Stimulated activated effector memory CD8-positive, alpha-beta T cell treated with anti-CD3 and anti-CD28 coated beads, Interleukin-12 subunit alpha, Interleukin-12 subunit beta, amount 100 ng/mL, for 72 hours (primary cell): ENCODE results near the gene BAG5.
A peak's percentile ranks its signal among the peaks of the same experiment; 100 is the strongest.
"Not testable (repeated sequence)": the region's sequence is repeated elsewhere in the genome, so short reads cannot be mapped to it uniquely, and the experiment has no call there.

ENCODE experiments used
- ATAC-seq: fragments of 150-1000 bp; cut with Tn5 transposase; 2 replicates; pipeline ENCODE4 v1.10.0; 2021
- DNase-seq, 2 donors: peaks; one replicate each; pipeline ENCODE4 v3.0.0; 2021 to 2022; ENCODE audit warnings: low spot score in 2 of 2
- H3K27ac Mint-ChIP-seq: one replicate; pipeline ENCODE4 v1.8.0; 2022; ENCODE audit warnings: mild to moderate bottlenecking, mixed read lengths
- H3K36me3 Mint-ChIP-seq: one replicate; pipeline ENCODE4 v1.8.0; 2022; ENCODE audit warnings: mild to moderate bottlenecking, mixed read lengths
- H3K4me1 Mint-ChIP-seq: one replicate; pipeline ENCODE4 v1.8.0; 2022; ENCODE audit warnings: mixed read lengths
- H3K4me3 Mint-ChIP-seq: one replicate; pipeline ENCODE4 v1.8.0; 2022; ENCODE audit warnings: mild to moderate bottlenecking, mixed read lengths
- H3K9me3 Mint-ChIP-seq: one replicate; pipeline ENCODE4 v1.8.0; 2022; ENCODE audit warnings: mixed read lengths

The BAG5 gene

DNA sequence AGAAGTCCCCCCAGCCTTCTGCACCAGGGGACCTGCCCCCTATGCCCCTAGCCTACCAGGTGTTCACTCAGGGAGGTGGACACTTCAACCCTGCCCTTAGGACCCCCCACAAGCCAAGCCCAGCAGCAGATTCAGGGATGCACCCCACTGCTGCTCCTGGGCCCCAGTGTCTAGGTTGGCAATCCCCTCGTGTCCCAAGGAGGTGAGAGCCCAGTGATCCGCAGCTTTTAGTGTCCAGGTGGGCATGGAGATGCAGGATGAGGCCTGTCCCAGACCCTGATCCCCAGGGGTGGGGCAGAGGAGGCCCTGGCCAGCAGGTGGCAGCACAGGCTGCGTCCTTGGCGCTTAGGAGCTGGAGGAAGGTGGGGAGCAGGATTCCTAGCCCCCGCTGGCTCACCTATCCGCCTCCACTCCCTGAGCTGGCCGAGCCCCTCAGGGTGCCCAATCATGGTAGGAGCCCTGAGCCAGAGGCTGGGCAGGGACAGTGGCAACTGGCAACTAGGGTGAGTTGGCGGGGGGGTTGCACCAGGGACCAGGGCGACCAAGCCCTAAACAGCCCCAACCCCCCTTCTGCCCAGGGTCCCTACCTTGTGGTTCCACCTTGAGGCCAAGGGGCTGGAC lies 43.9 kb downstream of the BAG5 start:
- DNase-seq = peak in 1 of 2 donors; percentile 80
- no peak overlapping the region for H3K27ac Mint-ChIP-seq
- ATAC-seq = peak; percentile 42
- peaks cover 10% of the 10 kb centered on the region for H3K4me1 Mint-ChIP-seq
- no peaks in the 10 kb centered on the region for H3K9me3 Mint-ChIP-seq
- peak overlapping the region; percentile 50 for H3K4me3 Mint-ChIP-seq
- peaks cover 7% of the 10 kb centered on the region for H3K36me3 Mint-ChIP-seq

DNA sequence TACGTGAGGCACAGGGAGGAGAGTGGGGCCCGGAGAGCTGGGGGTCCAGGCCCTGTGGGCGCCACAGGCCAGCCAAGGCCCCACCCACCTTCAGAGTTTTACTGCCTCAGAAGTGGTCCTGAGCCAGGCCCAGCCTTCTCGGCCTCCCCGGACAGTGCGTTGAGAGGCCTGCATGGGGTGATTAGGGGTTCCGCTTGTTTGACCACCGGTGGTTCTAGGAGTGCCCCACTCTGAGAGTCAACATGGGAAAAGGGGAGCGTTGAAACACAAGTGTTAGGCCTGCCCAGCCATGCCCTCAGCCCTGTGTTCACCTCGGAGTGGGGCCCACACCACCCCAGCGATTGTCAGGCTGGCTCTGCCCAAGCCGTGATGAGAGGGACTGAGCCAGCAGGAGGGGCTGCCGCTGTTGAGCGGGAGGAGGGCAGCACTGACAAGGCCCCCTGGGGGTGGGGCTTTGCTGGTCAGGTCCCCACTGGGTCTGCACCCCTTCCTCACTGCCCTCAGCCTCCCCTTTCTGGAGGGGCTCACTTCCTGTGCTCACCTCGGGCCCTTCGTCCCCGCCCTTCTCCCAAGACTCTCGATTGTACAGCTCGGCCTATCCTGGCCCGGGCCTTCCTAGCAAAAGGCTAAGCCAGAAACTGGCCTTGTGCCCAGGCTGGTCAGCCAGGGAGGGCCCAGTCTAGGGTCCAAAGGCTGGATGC lies 44.6 kb downstream of the BAG5 start:
- Mint-ChIP-seq H3K4me3 (no peak overlapping the region), H3K27ac (peak overlapping the region; percentile 52), H3K36me3 (peaks cover 7% of the 10 kb centered on the region), H3K4me1 (peaks cover 10% of the 10 kb centered on the region), H3K9me3 (no peaks in the 10 kb centered on the region)
- no peak for DNase-seq
- ATAC-seq = no peak

DNA sequence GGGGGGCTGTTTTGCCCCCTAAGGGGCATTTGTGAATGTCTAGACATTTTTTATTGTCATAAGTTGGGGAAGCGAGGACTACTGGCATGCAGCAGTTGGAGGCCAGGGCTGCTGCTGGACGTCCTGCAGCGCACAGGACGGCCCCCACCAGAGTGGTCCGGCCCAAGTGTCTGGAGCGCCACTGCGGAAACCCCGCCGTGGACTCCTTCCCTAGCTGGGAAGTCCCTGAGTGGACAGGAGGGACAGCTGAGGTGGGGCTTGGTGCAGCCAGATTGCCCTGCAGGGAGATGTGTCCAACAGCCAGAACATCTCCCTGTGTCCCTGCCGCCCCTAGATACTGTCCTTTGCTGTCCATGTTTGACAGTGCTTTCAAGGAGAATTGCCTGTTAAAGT lies 45.3 kb downstream of the BAG5 start:
- Mint-ChIP-seq H3K36me3 (peaks cover 13% of the 10 kb centered on the region), H3K4me3 (no peak overlapping the region), H3K9me3 (no peaks in the 10 kb centered on the region), H3K27ac (peak overlapping the region; percentile 52), H3K4me1 (peaks cover 14% of the 10 kb centered on the region)
- ATAC-seq (no peak), DNase-seq (no peak)

DNA sequence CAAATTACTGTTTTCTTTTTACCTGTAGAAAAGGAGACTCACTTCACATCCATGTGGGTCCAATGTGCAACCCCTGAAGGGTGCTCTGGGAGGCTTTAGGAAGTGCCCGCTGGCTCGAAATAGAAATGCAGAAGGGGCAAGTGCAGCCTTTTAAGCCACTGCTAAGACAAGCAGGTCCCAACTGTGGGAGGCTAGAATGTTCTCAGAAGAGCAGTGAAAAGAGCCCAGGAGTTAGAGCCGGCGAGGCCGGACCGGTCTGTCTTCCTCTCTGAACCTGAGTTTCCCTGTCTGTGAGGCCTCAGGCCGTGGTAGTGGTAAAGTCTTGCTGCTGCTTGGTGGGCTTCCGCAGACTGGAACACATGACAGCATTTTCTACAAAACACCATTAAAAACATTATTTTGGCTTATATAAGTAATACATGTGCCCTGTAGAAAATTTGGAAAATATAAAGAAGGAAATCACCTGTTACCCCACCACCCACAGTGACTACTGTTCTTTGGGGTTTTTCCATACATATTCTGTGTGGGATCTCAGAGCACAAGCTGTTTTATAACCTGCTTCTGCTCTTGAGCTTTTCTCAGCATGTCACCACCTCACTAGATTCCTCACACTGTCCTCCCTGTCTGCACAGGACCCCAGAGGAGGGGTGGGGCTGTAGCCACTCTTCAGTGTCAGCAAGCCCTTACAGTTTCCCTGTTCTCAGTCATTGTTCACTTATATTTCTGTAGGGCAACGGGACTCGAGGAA lies 45.9 kb downstream of the BAG5 start:
- Mint-ChIP-seq H3K27ac (peak overlapping the region; percentile 52), H3K4me3 (no peak overlapping the region), H3K4me1 (peaks cover 14% of the 10 kb centered on the region), H3K36me3 (peaks cover 17% of the 10 kb centered on the region), H3K9me3 (no peaks in the 10 kb centered on the region)
- ATAC-seq (no peak), DNase-seq (no peak)

DNA sequence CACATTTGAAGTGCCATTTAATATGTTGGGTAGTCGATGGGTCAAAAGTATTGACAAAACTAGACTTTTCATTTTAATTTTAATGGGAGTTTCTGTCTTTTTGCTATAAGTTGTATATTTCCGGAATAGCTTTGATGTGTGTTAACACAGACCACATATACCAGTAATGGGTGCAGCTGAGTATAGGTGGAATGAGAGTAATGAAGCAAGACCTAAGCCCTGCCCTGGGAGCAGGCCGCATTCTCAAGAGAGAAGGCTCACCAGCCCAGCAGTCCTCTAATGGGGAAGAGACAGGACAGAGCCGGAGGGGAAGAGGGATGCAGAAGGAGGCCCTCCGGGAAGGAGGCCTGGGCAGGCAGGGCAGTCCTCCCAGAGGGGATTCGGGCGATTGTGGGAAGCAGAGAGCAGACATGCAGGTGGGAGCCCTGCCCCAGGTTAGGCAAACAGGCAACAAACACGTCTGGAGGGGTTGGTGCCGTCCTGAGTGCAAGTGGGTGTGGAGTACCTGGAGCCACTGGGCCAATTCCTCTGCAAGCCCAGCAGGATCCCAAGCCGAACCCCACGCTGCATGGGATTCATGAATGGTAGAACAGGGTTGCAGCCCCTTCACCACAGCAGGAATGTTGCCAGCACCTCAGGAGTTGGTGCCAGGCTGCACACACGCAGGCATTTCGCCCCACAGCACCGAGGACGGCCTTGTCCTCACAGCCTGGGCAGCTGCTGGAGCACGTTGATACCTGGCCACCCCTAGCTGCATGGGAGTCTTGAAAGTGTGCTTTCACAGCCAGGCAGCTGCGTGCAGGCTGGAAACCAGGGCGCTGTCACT lies 47.6 kb downstream of the BAG5 start:
- Mint-ChIP-seq H3K36me3 (peaks cover 27% of the 10 kb centered on the region), H3K4me1 (peaks cover 14% of the 10 kb centered on the region), H3K9me3 (no peaks in the 10 kb centered on the region), H3K27ac (no peak overlapping the region), H3K4me3 (no peak overlapping the region)
- ATAC-seq (no peak), DNase-seq (no peak)

DNA sequence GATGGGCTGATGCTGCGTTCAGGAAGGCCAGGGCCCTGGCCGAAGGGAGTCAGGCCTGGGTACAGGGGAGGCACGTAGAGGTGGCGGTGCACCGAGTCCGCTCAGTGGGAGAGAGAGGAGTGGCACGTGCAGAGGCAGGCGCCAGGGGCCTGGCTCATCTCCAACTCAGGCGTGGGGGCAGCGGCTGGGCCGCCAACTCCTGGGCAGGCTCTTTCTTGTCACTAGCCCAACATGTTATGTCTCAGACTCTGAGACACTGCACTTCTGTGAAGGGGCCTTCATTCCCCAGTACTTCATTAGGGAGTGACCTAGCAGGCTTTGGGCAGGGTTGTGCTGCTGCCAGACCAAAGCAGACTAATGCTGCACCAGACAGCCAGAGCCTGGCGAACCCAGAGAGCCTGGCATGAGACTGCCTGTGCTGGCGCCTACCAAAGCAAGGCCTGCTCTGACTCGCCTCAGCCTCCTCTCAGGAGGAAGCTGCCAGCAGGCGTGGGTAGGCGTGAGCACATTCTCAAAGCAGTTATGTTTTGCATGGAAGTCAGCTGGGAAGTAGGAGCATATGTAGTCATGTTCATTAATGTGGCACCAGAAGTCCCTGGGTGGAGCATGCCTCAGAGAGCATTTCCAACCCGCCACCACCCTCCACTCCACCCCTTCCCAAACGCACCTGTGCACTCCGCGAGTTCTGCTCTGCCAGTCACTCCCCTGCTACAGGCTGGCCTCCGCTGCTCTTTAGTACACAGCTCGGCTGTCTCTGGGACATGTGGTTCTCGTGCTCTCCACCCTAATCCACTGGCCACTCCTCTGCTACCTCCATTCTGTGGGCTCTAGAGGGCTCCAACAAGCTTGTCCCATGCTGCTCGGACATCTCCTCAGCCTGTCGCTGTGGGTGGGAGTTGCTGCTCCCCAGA lies 49.5 kb downstream of the BAG5 start:
- peaks cover 4% of the 10 kb centered on the region for H3K4me1 Mint-ChIP-seq
- ATAC-seq = no peak
- no peak overlapping the region for H3K4me3 Mint-ChIP-seq
- DNase-seq = no peak
- no peaks in the 10 kb centered on the region for H3K9me3 Mint-ChIP-seq
- peaks cover 36% of the 10 kb centered on the region for H3K36me3 Mint-ChIP-seq
- H3K27ac Mint-ChIP-seq = no peak overlapping the region

DNA sequence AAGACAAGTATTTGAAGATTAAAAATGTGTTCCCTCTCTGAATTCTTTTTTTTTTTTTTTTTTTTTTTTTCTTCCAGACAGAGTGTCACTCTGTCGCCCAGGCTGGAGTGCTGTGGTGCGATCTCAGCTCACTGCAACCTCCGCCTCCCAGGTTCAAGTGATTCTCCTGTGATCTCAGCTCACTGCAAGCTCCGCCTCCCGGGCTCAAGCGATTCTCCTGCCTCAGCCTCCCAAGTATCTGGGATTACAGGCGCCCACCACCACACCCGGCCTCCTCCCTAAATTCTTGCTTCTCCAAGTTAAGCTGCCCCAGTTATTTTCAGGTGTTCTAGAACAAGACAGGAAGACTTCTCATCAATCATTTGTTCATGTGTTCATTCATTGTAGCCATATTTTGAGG lies 50.3 kb downstream of the BAG5 start:
- not testable (repeated sequence) for ATAC-seq, H3K27ac Mint-ChIP-seq, DNase-seq, H3K4me1 Mint-ChIP-seq, H3K4me3 Mint-ChIP-seq, H3K9me3 Mint-ChIP-seq
- H3K36me3 Mint-ChIP-seq = peaks cover 44% of the 10 kb centered on the region

DNA sequence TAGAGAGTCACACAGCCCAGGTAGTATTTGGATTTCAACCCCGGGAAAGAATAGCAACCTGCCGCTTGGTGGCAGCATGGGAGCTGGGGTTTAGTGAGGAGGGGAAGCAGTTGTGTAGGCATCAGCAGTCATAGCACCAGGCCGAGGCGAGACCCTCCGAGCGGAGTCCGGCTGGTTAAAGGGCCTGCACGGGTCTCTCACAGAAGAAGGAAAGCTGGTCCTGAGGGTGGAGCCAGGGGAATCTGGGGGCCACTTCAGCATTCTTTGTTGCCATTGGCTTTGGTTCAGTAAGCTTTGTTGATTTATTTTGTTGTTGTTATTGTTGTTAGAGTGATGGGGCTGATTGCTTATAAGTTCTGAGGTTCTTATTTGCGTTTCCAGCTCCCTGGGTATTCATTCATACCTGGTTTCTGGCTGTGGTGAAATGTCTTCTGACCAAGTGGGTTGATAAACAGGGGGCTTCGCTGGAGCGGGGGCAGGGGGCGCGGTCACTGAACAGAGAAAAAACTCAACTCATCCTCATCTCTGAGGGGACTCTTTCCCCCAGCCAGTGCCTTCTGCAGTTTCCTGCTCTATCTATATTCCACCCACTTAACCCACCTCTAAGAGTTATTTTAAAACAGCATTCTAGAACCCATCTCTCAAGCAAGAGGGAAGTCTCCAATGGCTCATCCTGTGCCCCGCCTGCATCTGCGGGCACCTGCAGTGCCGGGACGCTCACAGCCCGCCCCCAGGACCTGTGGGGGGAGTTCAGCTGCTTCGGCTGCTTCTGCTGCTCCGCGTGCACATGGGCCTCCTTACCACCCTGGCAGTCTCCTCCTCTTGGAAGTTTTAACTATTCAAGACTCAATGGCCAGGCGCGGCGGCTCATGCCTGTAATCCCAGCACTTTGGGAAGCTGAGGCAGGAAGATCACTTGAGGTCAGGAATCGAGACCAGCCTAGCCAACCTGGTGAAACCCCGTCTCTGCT lies 51.4 kb downstream of the BAG5 start:
- H3K9me3 Mint-ChIP-seq = no peaks in the 10 kb centered on the region
- H3K4me1 Mint-ChIP-seq = peaks cover 4% of the 10 kb centered on the region
- DNase-seq = no peak
- ATAC-seq = no peak
- no peak overlapping the region for H3K4me3 Mint-ChIP-seq
- H3K27ac Mint-ChIP-seq = peak overlapping the region; percentile 70
- peaks cover 56% of the 10 kb centered on the region for H3K36me3 Mint-ChIP-seq

DNA sequence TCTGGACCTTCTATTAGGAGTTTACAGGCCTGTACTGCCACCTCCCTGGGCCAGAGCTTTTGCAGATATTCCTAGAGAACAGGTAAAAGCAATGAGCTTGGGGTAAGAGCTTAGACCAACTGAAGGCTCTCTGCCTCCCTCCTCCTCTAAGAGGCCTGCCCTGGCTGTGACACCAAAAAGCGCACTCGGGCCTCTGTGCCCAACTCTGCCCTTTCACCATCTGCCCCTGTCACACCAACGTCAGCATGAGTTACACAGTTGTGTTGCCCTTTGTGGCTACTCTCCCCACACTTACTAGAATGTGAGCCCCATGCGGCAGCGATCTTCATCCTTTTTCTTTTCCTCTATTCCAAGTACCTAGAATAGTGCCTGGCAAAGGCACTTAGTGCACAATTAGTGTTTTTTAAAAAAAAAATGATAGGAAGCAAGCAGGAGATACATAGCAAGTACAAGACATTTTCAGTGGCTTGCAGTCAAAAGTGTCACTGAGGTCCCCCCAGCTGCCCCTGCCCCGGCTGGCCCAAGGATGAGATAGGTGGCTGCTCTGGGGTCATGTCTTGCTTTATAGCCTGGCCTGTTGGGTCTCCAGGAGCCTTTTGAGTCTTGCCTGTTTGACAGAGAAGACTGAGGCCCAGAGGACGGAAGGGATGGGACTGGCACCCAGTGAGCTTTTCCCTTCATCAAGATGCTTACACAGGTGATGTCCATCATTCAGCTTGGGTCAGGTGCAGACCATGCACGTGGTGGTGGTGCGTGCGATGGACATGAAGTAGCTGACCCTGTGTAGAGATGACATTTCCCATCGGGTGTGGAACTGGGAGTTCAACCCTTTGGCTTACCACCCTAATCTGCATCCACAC lies 52.4 kb downstream of the BAG5 start:
- Mint-ChIP-seq H3K27ac (peak overlapping the region; percentile 70), H3K4me1 (peaks cover 9% of the 10 kb centered on the region), H3K9me3 (no peaks in the 10 kb centered on the region), H3K4me3 (no peak overlapping the region), H3K36me3 (peaks cover 65% of the 10 kb centered on the region)
- DNase-seq (no peak), ATAC-seq (no peak)

DNA sequence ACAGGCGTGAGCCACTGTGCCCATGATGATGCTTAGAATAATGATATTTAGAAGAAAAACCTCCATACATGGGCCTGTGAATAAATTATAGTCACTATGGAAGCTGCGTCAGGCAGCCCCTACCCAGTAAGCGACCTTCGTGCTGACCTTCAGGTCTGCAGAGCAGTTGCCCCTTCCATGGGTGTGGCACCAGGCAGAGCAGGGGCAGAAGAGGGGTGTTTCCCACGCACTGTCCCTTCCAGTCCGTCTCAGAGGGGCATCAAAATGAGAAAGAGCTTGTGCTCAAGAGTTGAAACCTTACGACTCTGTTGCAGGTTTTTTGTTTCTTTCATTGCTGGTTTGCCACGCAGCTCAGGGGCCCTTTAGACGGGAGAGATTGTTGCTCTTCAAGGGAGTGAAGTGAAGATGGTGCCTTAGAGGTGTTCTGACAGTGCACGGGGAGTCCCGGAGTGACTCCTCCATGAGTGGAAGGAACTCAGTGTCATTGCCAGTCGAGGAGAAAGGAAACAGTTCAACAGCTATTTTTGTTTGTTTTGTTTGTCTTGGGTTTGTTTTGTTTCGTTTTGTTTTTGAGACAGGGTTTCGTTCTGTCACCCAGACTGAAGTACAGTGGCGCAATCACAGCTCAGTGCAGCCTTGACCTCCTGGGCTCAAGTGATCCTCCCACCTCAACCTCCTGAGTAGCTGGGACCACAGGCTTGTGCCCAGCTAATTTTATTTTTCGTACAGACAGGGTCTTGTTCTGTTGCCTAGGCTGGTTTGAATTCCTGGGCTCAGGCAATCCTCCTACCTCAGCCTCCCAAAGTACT lies 53.7 kb downstream of the BAG5 start:
- DNase-seq = no peak
- no peak for ATAC-seq
- H3K36me3 Mint-ChIP-seq = peaks cover 79% of the 10 kb centered on the region
- H3K27ac Mint-ChIP-seq = peak overlapping the region; percentile 70
- H3K4me3 Mint-ChIP-seq = no peak overlapping the region
- no peaks in the 10 kb centered on the region for H3K9me3 Mint-ChIP-seq
- peaks cover 12% of the 10 kb centered on the region for H3K4me1 Mint-ChIP-seq

DNA sequence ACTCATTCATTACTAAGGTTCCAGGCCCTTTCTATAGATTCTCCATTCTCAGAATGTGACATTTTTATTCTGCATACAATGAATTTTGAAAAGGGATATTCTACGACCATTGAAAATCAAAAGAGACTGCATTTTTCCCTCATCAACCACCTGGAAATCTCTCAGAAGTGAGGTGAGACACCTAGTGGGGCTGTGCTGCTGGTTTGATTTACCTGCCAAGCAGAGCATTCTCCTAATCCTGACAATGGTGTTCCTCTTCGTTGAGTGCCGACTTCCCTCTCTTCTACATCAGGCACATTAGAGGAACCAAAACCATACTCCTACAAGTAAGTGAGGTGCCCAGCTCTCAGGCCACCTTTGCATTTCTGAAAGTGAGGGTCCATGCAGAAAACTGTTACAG lies 54.7 kb downstream of the BAG5 start:
- H3K27ac Mint-ChIP-seq = no peak overlapping the region
- H3K4me1 Mint-ChIP-seq = peaks cover 12% of the 10 kb centered on the region
- no peaks in the 10 kb centered on the region for H3K9me3 Mint-ChIP-seq
- H3K4me3 Mint-ChIP-seq = no peak overlapping the region
- peaks cover 88% of the 10 kb centered on the region for H3K36me3 Mint-ChIP-seq
- DNase-seq = no peak
- no peak for ATAC-seq
